MM.1S (cell line): ENCODE data around the gene LEO1.

Experiments used
- DNase-seq: peaks from one replicate; pipeline ENCODE4 v3.0.0-alpha.2; 2015
- H2AFZ ChIP-seq: fragments of 300-600 bp; sonication (generic); 2 replicates; pipeline ENCODE4 v1.6.0; 2016; ENCODE audit warnings: antibody characterized with exemption, low read length
- H3F3A ChIP-seq: fragments of 300-600 bp; sonication (generic); 2 replicates; pipeline ENCODE4 v1.6.1; 2016; ENCODE audit warnings: mild to moderate bottlenecking, antibody characterized with exemption, low read length, moderate library complexity, mixed read lengths; ENCODE audit not compliant: insufficient read depth
- H3K27ac ChIP-seq: fragments of 300-600 bp; sonication (generic); 2 replicates; pipeline ENCODE4 v1.5.1; 2016; ENCODE audit warnings: mild to moderate bottlenecking, low read length
- H3K27me3 ChIP-seq: fragments of 300-600 bp; sonication (generic); replicated peaks from 2 replicates; pipeline ENCODE4 v1.6.0; 2016; ENCODE audit warnings: low read length; ENCODE audit not compliant: insufficient read depth
- H3K36me3 ChIP-seq: fragments of 300-600 bp; sonication (generic); replicated peaks from 2 replicates; pipeline ENCODE4 v1.6.1; 2016; ENCODE audit warnings: mild to moderate bottlenecking, low read length, mixed read lengths; ENCODE audit not compliant: insufficient read depth
- H3K4me1 ChIP-seq: fragments of 300-600 bp; sonication (generic); 2 replicates; pipeline ENCODE4 v1.6.1; 2016; ENCODE audit warnings: low read length, mixed read lengths
- H3K4me2 ChIP-seq: fragments of 300-600 bp; sonication (generic); 2 replicates; pipeline ENCODE4 v1.6.0; 2016; ENCODE audit warnings: low read depth, low read length
- H3K4me3 ChIP-seq: fragments of 300-600 bp; sonication (generic); 2 replicates; pipeline ENCODE4 v1.5.1; 2016; ENCODE audit warnings: low read length, mixed read lengths
- H3K79me2 ChIP-seq: fragments of 300-600 bp; sonication (generic); 2 replicates; pipeline ENCODE4 v1.6.1; 2016; ENCODE audit warnings: mixed run types, low read length, mixed read lengths
- H3K9ac ChIP-seq: fragments of 300-600 bp; sonication (generic); 2 replicates; pipeline ENCODE4 v1.6.1; 2016; ENCODE audit warnings: low read length, mixed read lengths
- H3K9me2 ChIP-seq: fragments of 300-600 bp; sonication (generic); replicated peaks from 2 replicates; pipeline ENCODE4 v1.6.1; 2016; ENCODE audit warnings: mild to moderate bottlenecking, low read length, mixed read lengths; ENCODE audit not compliant: insufficient read depth
- H3K9me3 ChIP-seq: fragments of 300-600 bp; sonication (generic); replicated peaks from 2 replicates; pipeline ENCODE4 v1.6.1; 2016; ENCODE audit warnings: mild to moderate bottlenecking, low read length, mixed read lengths; ENCODE audit not compliant: insufficient read depth
- H4K20me1 ChIP-seq: fragments of 300-600 bp; sonication (generic); 2 replicates; pipeline ENCODE4 v1.6.1; 2016; ENCODE audit warnings: mild to moderate bottlenecking, low read length, moderate library complexity, mixed read lengths; ENCODE audit not compliant: insufficient read depth
- EZH2 ChIP-seq: fragments of 300-600 bp; sonication (generic); optimal IDR thresholded peaks from 2 replicates; pipeline ENCODE3; 2017; ENCODE audit warnings: low read depth, mild to moderate bottlenecking, antibody characterized with exemption, low read length, mixed read lengths
- EZH2phosphoT487 ChIP-seq: fragments of 300-600 bp; sonication (generic); IDR thresholded peaks from 2 replicates; pipeline ENCODE4 v1.6.1; 2018; ENCODE audit warnings: antibody characterized with exemption, low read length
- TF ChIP-seq, protein P1 (sequence below): fragments of 300-600 bp; sonication (generic); IDR thresholded peaks from 2 replicates; pipeline ENCODE4 v1.5.1; 2016; ENCODE audit warnings: antibody characterized with exemption, low read length, mixed read lengths

LEO1 gene

GRCh38 chr15:52019394-52020220, 48.0 kb upstream of the LEO1 start:
- no peaks in the 10 kb centered on the region for H4K20me1 ChIP-seq
- peak overlapping the region; percentile 81 for H3K9ac ChIP-seq
- H3K4me3 ChIP-seq = peak overlapping the region; percentile 71
- H3K4me2 ChIP-seq = peak overlapping the region; percentile 78; the same call in 1 of the 2 replicates
- TF ChIP-seq EZH2phosphoT487 (no peak), EZH2 (no peak)
- TF ChIP-seq, protein P1, sequence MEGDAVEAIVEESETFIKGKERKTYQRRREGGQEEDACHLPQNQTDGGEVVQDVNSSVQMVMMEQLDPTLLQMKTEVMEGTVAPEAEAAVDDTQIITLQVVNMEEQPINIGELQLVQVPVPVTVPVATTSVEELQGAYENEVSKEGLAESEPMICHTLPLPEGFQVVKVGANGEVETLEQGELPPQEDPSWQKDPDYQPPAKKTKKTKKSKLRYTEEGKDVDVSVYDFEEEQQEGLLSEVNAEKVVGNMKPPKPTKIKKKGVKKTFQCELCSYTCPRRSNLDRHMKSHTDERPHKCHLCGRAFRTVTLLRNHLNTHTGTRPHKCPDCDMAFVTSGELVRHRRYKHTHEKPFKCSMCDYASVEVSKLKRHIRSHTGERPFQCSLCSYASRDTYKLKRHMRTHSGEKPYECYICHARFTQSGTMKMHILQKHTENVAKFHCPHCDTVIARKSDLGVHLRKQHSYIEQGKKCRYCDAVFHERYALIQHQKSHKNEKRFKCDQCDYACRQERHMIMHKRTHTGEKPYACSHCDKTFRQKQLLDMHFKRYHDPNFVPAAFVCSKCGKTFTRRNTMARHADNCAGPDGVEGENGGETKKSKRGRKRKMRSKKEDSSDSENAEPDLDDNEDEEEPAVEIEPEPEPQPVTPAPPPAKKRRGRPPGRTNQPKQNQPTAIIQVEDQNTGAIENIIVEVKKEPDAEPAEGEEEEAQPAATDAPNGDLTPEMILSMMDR = no peak
- no peaks in the 10 kb centered on the region for H3K27me3 ChIP-seq
- H3K9me3 ChIP-seq = no peaks in the 10 kb centered on the region
- H2AFZ ChIP-seq = peak overlapping the region; percentile 43
- peak; percentile 77 for DNase-seq
- H3K27ac ChIP-seq = peak overlapping the region; percentile 80
- peaks cover 22% of the 10 kb centered on the region for H3F3A ChIP-seq
- H3K36me3 ChIP-seq = no peaks in the 10 kb centered on the region
- no peaks in the 10 kb centered on the region for H3K9me2 ChIP-seq
- peaks cover 8% of the 10 kb centered on the region for H3K4me1 ChIP-seq
- peaks cover 50% of the 10 kb centered on the region for H3K79me2 ChIP-seq

DNA sequence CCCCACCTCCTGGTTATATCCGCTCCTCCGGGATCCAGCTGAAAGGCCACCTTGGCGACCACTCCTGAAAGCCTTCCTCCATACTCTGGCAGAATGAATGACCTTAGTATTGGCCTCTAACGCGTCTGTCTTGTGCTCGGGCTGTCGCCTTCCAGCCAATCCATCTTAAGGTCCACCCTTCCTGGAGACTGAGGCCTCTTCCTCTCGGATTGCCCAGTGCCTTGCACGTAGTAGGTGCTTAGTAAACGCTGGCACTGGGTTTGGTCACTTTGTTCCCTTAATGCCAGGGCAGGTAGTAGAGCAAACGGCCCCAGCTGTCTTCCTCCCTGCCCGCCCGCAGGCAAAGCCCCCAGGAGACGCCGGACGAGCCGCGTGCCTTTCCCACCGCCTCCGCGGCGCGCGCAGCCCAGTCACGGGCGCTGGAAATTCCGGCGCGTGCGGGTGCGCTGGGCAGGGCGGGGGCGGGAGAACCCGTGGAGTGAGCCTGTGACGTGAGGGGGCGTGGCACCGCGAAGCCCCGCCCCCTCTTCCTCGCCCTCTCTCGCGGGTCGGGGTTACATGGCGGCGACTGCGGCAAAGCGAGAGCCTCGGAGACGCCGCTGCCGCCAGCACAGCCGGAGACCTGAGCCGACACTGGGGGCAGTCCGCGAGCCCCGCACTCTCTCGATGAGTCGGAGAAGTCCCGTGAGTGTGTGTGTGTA, 47.3 kb upstream of the LEO1 start, which contains the start of gene MAPK6:
MAPK6 (plus strand) TSS at position 527 of the 701 bp plus-strand sequence. CDS start 27,242 bp downstream, outside the sequence.
- H2AFZ ChIP-seq = peak within 1 kb of the TSS; percentile 63
- peak; percentile 92 for DNase-seq

GRCh38 chr15:52018244-52018643, 46.7 kb upstream of the LEO1 start:
- H3K4me1 ChIP-seq = peaks cover 8% of the 10 kb centered on the region
- H3K9ac ChIP-seq = no peak overlapping the region
- H3K4me2 ChIP-seq = peak overlapping the region; percentile 54; the same call in 1 of the 2 replicates
- peaks cover 36% of the 10 kb centered on the region for H3K79me2 ChIP-seq
- no peaks in the 10 kb centered on the region for H3K9me2 ChIP-seq
- no peak for DNase-seq
- no peaks in the 10 kb centered on the region for H4K20me1 ChIP-seq
- no peak overlapping the region for H3K27ac ChIP-seq
- TF ChIP-seq EZH2phosphoT487 = no peak
- TF ChIP-seq EZH2 = no peak
- TF ChIP-seq, protein P1 = no peak
- H3K4me3 ChIP-seq = peak overlapping the region; percentile 52; the same call in 1 of the 2 replicates
- no peaks in the 10 kb centered on the region for H3K9me3 ChIP-seq
- H3K27me3 ChIP-seq = no peaks in the 10 kb centered on the region
- H2AFZ ChIP-seq = peak overlapping the region; percentile 63
- H3F3A ChIP-seq = peaks cover 22% of the 10 kb centered on the region
- no peaks in the 10 kb centered on the region for H3K36me3 ChIP-seq

More for the DNA sequence above, 47.3 kb upstream of the LEO1 start, which contains the start of gene MAPK6:
- Histone ChIP-seq H3K27ac (peak within 1 kb of the TSS; percentile 80), H4K20me1 (no peaks in the 10 kb centered on the region), H3K9ac (peak within 1 kb of the TSS; percentile 81), H3K4me2 (peak within 1 kb of the TSS; percentile 78), H3K79me2 (peaks cover 42% of the 10 kb centered on the region), H3K27me3 (no peaks in the 10 kb centered on the region), H3K9me3 (no peaks in the 10 kb centered on the region), H3F3A (peaks cover 22% of the 10 kb centered on the region), H3K4me3 (peak within 1 kb of the TSS; percentile 71), H3K36me3 (no peaks in the 10 kb centered on the region), H3K9me2 (no peaks in the 10 kb centered on the region), H3K4me1 (peaks cover 8% of the 10 kb centered on the region)
- TF ChIP-seq EZH2 (no peak), EZH2phosphoT487 (no peak)
- TF ChIP-seq, protein P1 = no peak
